HG02852 (cell line): ENCODE data around the gene GNB4.

Source experiments
- ATAC-seq: cut with Tn5 transposase; IDR thresholded peaks from one replicate; pipeline ENCODE4 v1.9.1; 2021; ENCODE audit warnings: mild to moderate bottlenecking, moderate library complexity; ENCODE audit not compliant: unreplicated experiment

GNB4 gene

GRCh38 chr3:179438841-179439240, 12.4 kb downstream of the GNB4 start:
- ATAC-seq: peak; percentile 90

GRCh38 chr3:179436517-179436916, 14.8 kb downstream of the GNB4 start:
- ATAC-seq: no peak

GRCh38 chr3:179432451-179432850, 18.8 kb downstream of the GNB4 start:
- no peak for ATAC-seq

- peak; percentile 65 for ATAC-seq
Observed at GRCh38 chr3:179432021-179432420, 19.2 kb downstream of the GNB4 start.

GRCh38 chr3:179430277-179430870, 20.9 kb downstream of the GNB4 start:
- ATAC-seq: no peak

- no peak for ATAC-seq
Observed at GRCh38 chr3:179428876-179429548, 22.3 kb downstream of the GNB4 start.

GRCh38 chr3:179425075-179425474, 26.2 kb downstream of the GNB4 start:
- no peak for ATAC-seq

GRCh38 chr3:179421500-179421899, 29.8 kb downstream of the GNB4 start:
- no peak for ATAC-seq

- ATAC-seq: no peak
Observed at GRCh38 chr3:179418610-179419009, 32.7 kb downstream of the GNB4 start.

GRCh38 chr3:179416681-179417080, 34.6 kb downstream of the GNB4 start:
- ATAC-seq: no peak

GRCh38 chr3:179415377-179415776, 35.9 kb downstream of the GNB4 start:
- no peak for ATAC-seq

- no peak for ATAC-seq
Observed at GRCh38 chr3:179414804-179415203, 36.5 kb downstream of the GNB4 start.

- no peak for ATAC-seq
Observed at GRCh38 chr3:179410999-179411398, 40.3 kb downstream of the GNB4 start.

GRCh38 chr3:179410331-179410730, 40.9 kb downstream of the GNB4 start:
- no peak for ATAC-seq

GRCh38 chr3:179404307-179404706, 47.0 kb downstream of the GNB4 start:
- ATAC-seq: no peak

- ATAC-seq: no peak
Observed at GRCh38 chr3:179402963-179403362, 48.3 kb downstream of the GNB4 start.

- ATAC-seq: no peak
Observed at GRCh38 chr3:179401561-179401960, 49.7 kb downstream of the GNB4 start.

GRCh38 chr3:179398574-179399231, 52.6 kb downstream of the GNB4 start:
- ATAC-seq: no peak

GRCh38 chr3:179391906-179392305, 59.4 kb downstream of the GNB4 start:
- peak; percentile 50 for ATAC-seq

GRCh38 chr3:179376474-179376873, 74.8 kb downstream of the GNB4 start:
- no peak for ATAC-seq

- ATAC-seq: no peak
Observed at GRCh38 chr3:179375091-179375999, 75.9 kb downstream of the GNB4 start.
